CD4-positive, alpha-beta T cell treated with Interleukin-4 for 4 hours (primary cell): ENCODE results near the gene TMEM86A.
"Not testable (repeated sequence)": the region's sequence is repeated elsewhere in the genome, so short reads cannot be mapped to it uniquely, and the experiment has no call there.

Source experiments
- DNase-seq: peaks from one replicate; pipeline ENCODE4 v3.0.0-alpha.2; 2020

The TMEM86A gene

DNA sequence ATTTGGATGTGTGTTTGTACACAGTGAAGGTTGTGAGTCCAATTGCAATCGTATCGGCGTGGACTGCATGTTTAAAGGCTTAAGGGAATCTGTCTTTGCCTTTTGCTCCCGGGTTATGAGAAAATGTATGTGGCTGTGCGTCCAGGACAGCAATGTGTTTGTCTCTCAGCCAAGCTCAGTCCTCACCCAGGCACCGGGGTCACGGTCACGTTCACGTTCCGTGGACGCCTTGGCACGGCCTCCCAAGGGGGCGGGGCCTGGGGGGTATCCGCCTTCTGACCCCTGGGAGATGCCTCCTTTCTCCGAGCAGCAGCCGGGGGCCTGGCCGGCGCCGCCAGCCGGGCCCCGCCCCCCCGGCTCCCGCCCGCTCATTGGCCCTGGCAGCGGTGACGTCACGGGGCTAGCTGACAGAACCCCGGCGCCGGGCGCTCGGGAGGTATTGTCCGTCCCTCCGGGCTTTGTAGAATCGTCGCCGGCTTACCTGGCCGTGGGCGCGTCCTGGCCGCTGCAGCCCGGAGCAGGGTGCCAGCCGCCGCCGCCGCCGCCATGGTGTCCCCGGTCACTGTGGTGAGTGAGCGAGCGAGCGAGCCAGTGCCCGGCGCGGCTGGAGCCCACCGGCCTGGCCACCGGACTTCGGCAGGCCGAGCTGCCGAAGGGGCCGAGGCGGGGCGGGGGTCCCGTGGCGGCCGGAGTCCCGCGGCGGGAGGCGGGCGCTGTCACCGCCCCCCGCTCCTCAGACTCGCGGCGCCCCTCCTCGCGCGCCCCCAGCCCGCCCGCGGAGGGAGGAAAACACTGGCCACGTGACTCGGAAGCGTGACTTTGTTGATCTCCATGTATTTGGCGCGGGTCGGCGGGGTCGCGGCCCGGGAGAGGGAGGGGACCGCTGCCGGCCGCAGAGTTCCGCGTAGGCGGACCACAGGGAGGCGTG, at the start of gene TMEM86A:
TSS of gene TMEM86A (plus strand) at position 439 of the 928 bp plus-strand sequence. CDS start at position 547, 108 bp downstream.
- DNase-seq, result peak; percentile 93

- DNase-seq, result no peak
These were observed 48.2 kb upstream of the TMEM86A start for GRCh38 chr11:18650353-18650752.

DNA sequence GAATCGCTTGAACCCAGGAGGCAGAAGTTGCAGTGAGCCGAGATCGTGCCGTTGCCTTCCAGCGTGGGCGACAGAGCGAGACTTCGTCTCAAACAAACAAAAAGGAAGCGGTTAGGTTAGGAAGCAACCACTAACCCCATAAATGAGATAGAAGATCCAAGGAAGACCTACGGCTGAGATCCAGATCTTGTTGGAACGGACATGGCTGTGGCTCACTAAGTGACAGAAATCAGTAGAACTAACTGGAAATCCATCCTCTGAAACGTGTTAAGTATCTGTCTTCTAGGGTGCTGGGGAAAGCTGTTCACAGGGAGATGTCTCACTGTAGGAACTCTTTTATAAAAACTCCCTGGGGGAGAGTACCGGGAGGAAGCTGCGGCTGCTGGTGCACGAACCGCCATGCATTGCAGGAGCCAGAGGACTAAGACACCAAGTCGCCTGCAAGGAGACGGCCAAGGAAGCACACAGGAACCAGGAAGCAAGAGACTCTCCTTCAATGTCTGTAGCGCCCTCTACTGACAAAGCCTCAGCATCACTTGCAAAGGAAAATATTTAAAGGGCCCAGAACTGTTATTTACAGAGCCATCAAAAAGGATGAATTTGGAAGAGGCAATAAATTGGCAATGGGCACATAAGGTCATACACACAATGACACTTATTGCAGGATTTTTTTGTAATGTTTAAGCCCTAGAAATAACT, 47.6 kb upstream of the TMEM86A start:
- DNase-seq, result peak; percentile 59

DNA sequence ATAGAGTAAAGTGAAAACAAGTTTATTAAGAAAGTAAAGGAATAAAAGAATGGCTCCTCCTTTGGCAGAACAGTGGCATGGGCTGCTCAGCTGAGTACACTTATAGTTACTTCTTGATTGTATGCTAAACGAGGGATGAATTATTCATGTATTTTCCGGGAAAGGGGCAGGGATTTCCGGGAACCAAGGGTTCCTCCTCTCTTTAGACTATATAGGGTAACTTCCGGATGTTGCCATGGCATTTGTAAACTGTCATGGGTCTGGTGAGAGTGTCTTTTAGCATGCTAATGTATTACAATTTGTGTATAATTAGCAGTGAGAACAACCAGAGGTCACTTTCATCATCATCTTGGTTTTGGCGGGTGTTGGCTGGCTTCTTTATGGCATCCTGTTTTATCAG, 40.9 kb upstream of the TMEM86A start:
- no peak for DNase-seq

DNA sequence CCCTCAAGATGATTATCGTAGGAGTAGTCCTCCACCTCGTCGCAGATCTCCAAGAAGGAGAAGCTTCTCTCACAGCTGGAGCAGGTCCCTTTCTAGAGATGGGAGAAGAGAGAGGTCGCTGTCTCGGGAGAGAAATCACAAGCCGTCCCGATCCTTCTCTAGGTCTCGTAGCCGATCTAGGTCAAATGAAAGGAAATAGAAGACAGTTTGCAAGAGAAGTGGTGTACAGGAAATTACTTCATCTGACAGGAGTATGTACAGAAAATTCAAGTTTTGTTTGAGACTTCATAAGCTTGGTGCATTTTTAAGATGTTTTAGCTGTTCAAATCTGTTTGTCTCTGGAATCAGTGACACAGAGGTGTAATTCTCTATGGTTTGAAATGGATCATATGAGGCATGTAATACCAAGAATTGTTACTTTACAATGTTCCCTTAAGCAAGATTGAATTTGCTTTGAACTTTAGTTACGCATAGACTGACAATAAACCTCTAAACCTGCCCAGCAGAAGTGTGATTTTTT, 33.2 kb upstream of the TMEM86A start:
- not testable (repeated sequence) for DNase-seq

DNA sequence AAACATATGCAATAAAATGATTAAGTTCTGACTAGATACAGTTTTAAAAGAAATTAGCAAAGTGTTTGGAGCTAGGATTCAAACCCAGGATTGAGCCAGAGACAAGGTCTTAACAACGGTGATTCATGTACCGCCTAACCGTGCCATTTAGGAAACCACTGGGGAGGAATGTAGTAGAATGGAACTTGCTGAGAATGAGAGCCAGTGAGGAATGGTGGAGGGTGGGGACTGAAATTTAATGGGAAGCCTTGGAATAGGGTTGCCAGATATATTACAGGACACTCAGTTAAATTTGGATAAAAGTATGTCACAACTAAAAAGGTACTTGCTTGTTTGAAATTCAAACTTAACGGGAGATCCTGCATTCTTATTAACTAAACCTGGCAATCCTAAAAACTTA, 30.4 kb upstream of the TMEM86A start:
- no peak for DNase-seq

GRCh38 chr11:18669219-18669596, 29.4 kb upstream of the TMEM86A start:
- DNase-seq, result peak; percentile 61

DNA sequence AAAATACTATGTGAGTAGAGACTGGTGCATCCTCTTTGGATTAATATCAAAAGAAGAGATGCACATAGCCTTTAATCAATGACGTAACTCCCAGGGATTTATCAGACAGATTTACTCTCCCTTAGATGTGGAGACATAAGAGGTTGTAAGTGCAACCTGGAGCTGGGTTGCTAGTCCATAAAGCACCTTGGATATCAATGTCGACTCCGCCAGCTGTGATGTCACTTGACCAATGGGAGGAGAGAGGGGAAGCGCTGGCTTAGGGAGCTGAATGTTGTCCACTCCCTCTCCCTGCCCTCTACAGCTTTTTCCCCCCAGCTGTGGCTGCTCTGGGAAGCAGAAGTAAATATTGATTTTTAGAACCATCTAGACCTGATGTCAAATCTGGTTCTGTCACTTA, 28.9 kb upstream of the TMEM86A start:
- DNase-seq, result no peak

GRCh38 chr11:18671246-18671645, 27.3 kb upstream of the TMEM86A start:
- DNase-seq, result no peak

DNA sequence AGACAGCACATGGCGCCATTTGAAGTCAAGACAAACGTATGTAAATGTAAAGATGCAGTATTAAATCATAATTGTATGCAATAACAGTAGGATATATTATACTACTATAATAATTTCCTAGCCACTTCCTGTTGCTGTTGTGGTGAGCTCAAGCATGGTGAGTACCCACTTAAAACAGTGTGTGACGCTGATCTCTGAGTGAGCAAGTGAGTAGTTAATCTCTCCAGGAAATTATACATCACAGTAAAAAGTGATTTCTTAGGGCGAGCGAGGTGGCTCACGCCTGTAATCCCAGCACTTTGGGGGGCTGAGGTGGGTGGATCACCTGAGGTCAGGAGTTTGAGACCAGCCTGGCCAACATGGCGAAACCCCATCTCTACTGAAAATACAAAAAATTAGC, 26.4 kb upstream of the TMEM86A start:
- DNase-seq, result peak; percentile 77

DNA sequence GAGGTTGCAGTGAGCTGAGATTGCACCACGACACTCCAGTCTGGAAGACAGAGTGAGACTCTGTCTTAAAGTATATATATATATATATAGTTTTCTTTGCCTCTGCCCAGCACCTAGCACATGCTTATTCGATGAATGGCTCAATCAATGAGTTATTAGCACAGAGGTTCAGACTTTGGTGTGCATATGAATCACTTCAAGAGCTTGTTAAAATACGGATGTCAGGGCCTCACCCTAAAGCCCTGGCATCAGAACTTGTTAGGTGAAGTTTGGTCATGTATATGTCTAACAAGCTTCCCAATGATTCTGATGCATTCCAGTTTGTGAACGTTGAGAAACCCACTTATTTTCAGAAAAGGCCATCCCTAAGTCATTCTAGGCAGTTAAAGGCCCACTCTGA, 21.8 kb upstream of the TMEM86A start:
- no peak for DNase-seq

DNA sequence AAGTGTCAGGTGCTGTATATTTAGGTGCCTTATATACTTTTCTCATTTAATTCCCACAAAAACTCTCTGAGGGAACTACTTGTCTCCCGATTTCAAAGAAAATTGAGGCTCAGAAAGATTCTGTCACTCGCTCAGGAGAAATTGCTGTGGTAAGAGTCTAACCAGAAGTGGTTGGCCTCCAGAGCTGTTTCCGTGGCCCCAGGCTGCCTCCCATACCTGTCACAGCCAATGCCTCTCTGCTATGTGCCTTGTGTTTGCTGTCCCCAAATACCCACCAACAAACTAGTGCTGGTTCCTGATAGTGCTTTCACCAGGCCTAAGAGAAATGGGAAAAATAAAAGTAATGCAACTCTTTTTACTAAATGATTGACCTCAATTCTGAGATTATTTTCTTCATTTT, 21.0 kb upstream of the TMEM86A start:
- DNase-seq, result no peak

- DNase-seq, result not testable (repeated sequence)
These were observed 16.6 kb upstream of the TMEM86A start for GRCh38 chr11:18681949-18682348.

DNA sequence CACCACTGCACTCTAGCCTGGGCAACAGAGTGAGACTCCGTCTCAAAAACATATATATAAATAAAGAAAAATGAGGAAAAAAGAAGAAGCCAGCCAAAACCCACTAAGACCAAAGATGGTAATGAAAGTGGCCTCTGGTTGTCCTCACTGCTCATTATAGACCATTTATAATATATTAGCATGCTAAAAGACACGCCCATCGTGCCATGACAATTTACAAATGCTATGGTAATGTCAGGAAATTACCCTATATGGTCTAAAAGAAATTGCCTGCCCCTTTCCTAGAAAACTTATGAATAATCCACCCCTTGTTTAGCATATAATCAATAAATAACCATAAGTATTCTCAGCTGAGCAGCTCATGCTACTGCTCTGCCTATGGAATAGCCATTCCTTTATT, 16.1 kb upstream of the TMEM86A start:
- DNase-seq, result no peak

- DNase-seq, result no peak
These were observed 14.3 kb upstream of the TMEM86A start for GRCh38 chr11:18684267-18684666.

- DNase-seq, result not testable (repeated sequence)
These were observed 7.0 kb upstream of the TMEM86A start for GRCh38 chr11:18691467-18692140.

GRCh38 chr11:18692941-18693760, 5.4 kb upstream of the TMEM86A start:
- DNase-seq, result no peak

- no peak for DNase-seq
These were observed 1.8 kb upstream of the TMEM86A start for GRCh38 chr11:18696638-18697225.

DNA sequence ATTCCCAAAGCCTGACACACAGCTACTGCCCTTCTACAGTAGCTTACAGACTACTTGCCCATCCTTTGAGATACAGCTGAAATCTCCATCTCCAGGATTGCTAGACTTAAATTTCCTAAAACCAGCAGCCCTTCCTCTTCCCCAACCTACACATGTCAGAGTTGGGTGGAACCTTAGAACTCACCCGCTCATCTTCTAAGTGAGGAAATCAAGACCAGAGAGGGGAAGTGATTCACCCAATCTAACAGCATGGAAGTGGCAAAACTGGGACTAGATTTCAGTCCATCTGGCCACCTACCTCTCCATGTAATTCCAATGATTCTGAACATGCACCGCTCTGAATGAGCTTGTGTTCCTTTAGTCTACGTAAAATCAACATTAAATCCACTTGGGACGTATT, 1.0 kb upstream of the TMEM86A start:
- DNase-seq, result no peak

- DNase-seq, result no peak
These were observed 654 bp downstream of the TMEM86A start for GRCh38 chr11:18699269-18699596.

DNA sequence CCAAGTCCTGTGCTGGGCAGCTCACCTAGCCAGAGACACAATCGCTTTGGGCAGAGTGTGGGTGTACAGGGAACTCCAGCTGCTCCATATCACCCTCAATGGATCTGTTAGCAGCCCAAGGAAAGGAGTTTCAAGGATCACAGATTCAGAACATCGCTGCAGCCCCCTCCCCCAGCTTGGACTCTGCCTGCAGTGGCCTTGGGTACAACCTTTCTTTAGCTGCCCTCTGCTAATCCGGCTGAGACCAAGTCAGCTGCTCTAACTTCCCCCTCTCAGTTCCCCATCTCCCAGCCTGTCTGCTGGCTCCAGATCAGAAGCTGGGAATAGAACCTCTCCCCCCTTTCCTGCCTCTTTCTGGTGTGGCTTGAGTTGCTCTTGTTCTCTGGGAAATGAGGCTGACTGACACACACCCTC, 1.3 kb downstream of the TMEM86A start:
- no peak for DNase-seq

DNA sequence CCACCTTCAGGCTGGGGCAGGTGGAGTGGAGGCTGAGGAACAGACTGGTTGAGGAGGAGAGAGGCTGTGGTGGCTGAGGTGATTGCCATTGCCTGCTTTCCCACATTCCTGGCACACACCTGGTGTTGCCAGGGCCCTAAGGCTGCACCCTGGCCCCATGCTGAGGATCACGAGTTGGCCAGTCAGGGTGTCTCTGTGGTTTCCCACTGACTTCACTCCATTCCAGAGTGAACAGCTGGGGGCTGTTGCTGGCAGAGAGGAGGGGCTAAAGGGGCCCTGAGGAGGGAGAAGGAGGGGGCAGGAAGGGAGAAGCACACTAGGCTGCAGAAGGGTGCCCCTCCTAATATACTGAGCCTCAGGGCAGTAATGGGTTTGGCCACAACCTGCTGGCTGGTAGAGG, 1.8 kb downstream of the TMEM86A start:
- DNase-seq, result no peak
